H1 (cell line): Measurements from ENCODE around the gene DDOST. TPM values are rescaled to one million over a fixed set of nuclear protein-coding genes. Genes with fewer than 3 reads are reported as not detected.
A peak's percentile ranks its signal among the peaks of the same experiment; 100 is the strongest.

ENCODE experiments used
- CTCF ChIA-PET: fragments of 300-600 bp; sonication (Branson Sonifier 250); formaldehyde crosslinking; loops from one replicate; lab custom pipeline; 2021; ENCODE audit not compliant: partially characterized antibody; lab: Charles Lee
- POLR2A ChIA-PET: fragments of 300-600 bp; sonication (Branson Sonifier 250); formaldehyde crosslinking; loops from one replicate; lab custom pipeline; 2021; ENCODE audit warnings: inconsistent platforms; ENCODE audit not compliant: partially characterized antibody; lab: Charles Lee
- DNase-seq, 2 experiments: peaks; one replicate each; pipeline versions ENCODE4 v3.0.0 to v3.0.0-alpha.2; 2010 to 2022; ENCODE audit warnings: low spot score in 2 of 2, low read depth in 1 of 2, mixed read lengths in 1 of 2
- FAIRE-seq: peaks from 2 replicates; lab custom pipeline; 2011; peaks lifted over from hg19 to GRCh38; lab: Jason Lieb, UNC
- H2AFZ ChIP-seq: 2 replicates; pipeline ENCODE4 v1.8.1; 2012; ENCODE audit warnings: low read length, inconsistent platforms
- H2AK5ac ChIP-seq: 2 replicates; pipeline ENCODE4 v1.6.1; 2013; ENCODE audit warnings: low read depth, low read length
- H2BK120ac ChIP-seq: replicated peaks from 2 replicates; pipeline ENCODE3; 2013; ENCODE audit warnings: low read depth, low read length, inconsistent platforms
- H2BK12ac ChIP-seq: 2 replicates; pipeline ENCODE4 v1.6.1; 2013; ENCODE audit warnings: low read depth, low read length
- H2BK15ac ChIP-seq: 2 replicates; pipeline ENCODE4 v1.6.1; 2013; ENCODE audit warnings: low read length
- H2BK20ac ChIP-seq: 2 replicates; pipeline ENCODE4 v1.6.1; 2013; ENCODE audit warnings: low read length
- H2BK5ac ChIP-seq: 2 replicates; pipeline ENCODE4 v1.6.1; 2013; ENCODE audit warnings: low read depth, low read length
- H3K14ac ChIP-seq: 2 replicates; pipeline ENCODE4 v1.6.1; 2013; ENCODE audit warnings: inconsistent platforms; ENCODE audit not compliant: insufficient read length
- H3K18ac ChIP-seq: 2 replicates; pipeline ENCODE4 v1.6.1; 2013; ENCODE audit warnings: low read length; ENCODE audit errors: extremely low read depth
- H3K23ac ChIP-seq: 2 replicates; pipeline ENCODE4 v1.6.1; 2013; ENCODE audit warnings: inconsistent platforms; ENCODE audit not compliant: insufficient read length
- H3K23me2 ChIP-seq: 2 replicates; pipeline ENCODE4 v1.6.1; 2013; ENCODE audit warnings: low read depth, low read length
- H3K27ac ChIP-seq: 2 replicates; pipeline ENCODE4 v1.6.1; 2011; ENCODE audit warnings: low read depth, low read length, inconsistent platforms
- H3K27me3 ChIP-seq, 4 experiments: replicated peaks in 1 of 4; 1 replicate in 1 of 4; 2 replicates in 3 of 4; pipeline versions ENCODE4 v1.6.1 to v1.8.1; 2011 to 2013; ENCODE audit warnings: low read length in 3 of 4, mild to moderate bottlenecking in 3 of 4, inconsistent platforms in 2 of 4, mixed read lengths in 2 of 4, moderate library complexity in 1 of 4; ENCODE audit not compliant: control insufficient read depth in 3 of 4, insufficient read depth in 3 of 4; ENCODE audit errors: extremely low read depth in 1 of 4
- H3K36me3 ChIP-seq, 4 experiments: 2 replicates each; pipeline versions ENCODE4 v1.6.1 to v1.8.1; 2011 to 2013; ENCODE audit warnings: mild to moderate bottlenecking in 4 of 4, low read length in 3 of 4, moderate library complexity in 2 of 4, control low read depth in 1 of 4, inconsistent platforms in 1 of 4; ENCODE audit not compliant: insufficient read depth in 4 of 4, control insufficient read depth in 2 of 4
- H3K4ac ChIP-seq: replicated peaks from 2 replicates; pipeline ENCODE3; 2013; ENCODE audit warnings: low read length, low read depth, mixed read lengths, inconsistent platforms; ENCODE audit not compliant: insufficient read length
- H3K4me1 ChIP-seq, 4 experiments: replicated peaks in 1 of 4; 1 replicate in 1 of 4; 2 replicates in 3 of 4; pipeline versions ENCODE4 v1.6.1 to v1.8.1; 2011 to 2013; ENCODE audit warnings: low read length in 3 of 4, inconsistent platforms in 2 of 4, mixed read lengths in 1 of 4; ENCODE audit not compliant: insufficient read depth in 4 of 4, control insufficient read depth in 3 of 4
- H3K4me2 ChIP-seq, 2 experiments: 2 replicates each; pipeline versions ENCODE4 v1.6.1 to v1.8.1; 2011 to 2013; ENCODE audit warnings: low read depth in 2 of 2, low read length in 2 of 2, control low read depth in 1 of 2, inconsistent platforms in 1 of 2, mild to moderate bottlenecking in 1 of 2; ENCODE audit not compliant: insufficient read depth in 1 of 2
- H3K4me3 ChIP-seq, 4 experiments: fragments of 200-600, 300-600 bp in 1 of 4; sonication (generic), shearing (Covaris generic), sonication (Bioruptor Twin) in 1 of 4; 2 replicates each; pipeline versions ENCODE4 v1.5.1 to v1.8.1; 2011 to 2016; ENCODE audit warnings: low read length in 4 of 4, low read depth in 3 of 4, control low read depth in 2 of 4, inconsistent platforms in 2 of 4, mild to moderate bottlenecking in 2 of 4, mixed read lengths in 1 of 4, moderate library complexity in 1 of 4; ENCODE audit not compliant: insufficient read depth in 2 of 4; ENCODE audit errors: extremely low read depth in 1 of 4
- H3K56ac ChIP-seq: replicated peaks from 2 replicates; pipeline ENCODE3; 2013; ENCODE audit warnings: low read depth, mild to moderate bottlenecking, mixed read lengths, low read length, inconsistent platforms; ENCODE audit not compliant: insufficient read length
- H3K79me1 ChIP-seq: 2 replicates; pipeline ENCODE4 v1.6.1; 2013; ENCODE audit warnings: low read depth, low read length, control low read depth
- H3K79me2 ChIP-seq, 2 experiments: 2 replicates each; pipeline versions ENCODE4 v1.6.1 to v1.8.1; 2012 to 2013; ENCODE audit warnings: low read length in 2 of 2, mild to moderate bottlenecking in 2 of 2, inconsistent platforms in 1 of 2; ENCODE audit not compliant: insufficient read depth in 2 of 2, control insufficient read depth in 1 of 2
- H3K9ac ChIP-seq, 4 experiments: replicated peaks in 1 of 4; 1 replicate in 1 of 4; 2 replicates in 3 of 4; pipeline versions ENCODE4 v1.6.1 to v1.8.1; 2011 to 2013; ENCODE audit warnings: low read depth in 3 of 4, low read length in 3 of 4, control low read depth in 2 of 4, mild to moderate bottlenecking in 2 of 4, moderate library complexity in 2 of 4, inconsistent platforms in 1 of 4; ENCODE audit errors: extremely low read depth in 1 of 4
- H3K9me3 ChIP-seq, 2 experiments: 2 replicates each; pipeline versions ENCODE4 v1.6.1 to v1.8.1; 2012 to 2013; ENCODE audit warnings: mild to moderate bottlenecking in 2 of 2, moderate library complexity in 2 of 2, control low read depth in 1 of 2, inconsistent platforms in 1 of 2, low read depth in 1 of 2, low read length in 1 of 2, mixed read lengths in 1 of 2; ENCODE audit not compliant: insufficient read depth in 2 of 2
- H4K20me1 ChIP-seq, 2 experiments: replicated peaks in 1 of 2; 2 replicates each; pipeline versions ENCODE3 to v1.8.1; 2011 to 2013; ENCODE audit warnings: inconsistent platforms in 2 of 2, low read length in 2 of 2, mild to moderate bottlenecking in 1 of 2; ENCODE audit not compliant: insufficient read depth in 2 of 2, control insufficient read depth in 1 of 2
- H4K5ac ChIP-seq: 2 replicates; pipeline ENCODE4 v1.6.1; 2013; ENCODE audit warnings: low read length, low read depth, mixed read lengths, inconsistent platforms; ENCODE audit not compliant: insufficient read length
- H4K8ac ChIP-seq: 2 replicates; pipeline ENCODE4 v1.8.0; 2013; ENCODE audit warnings: mild to moderate bottlenecking, moderate library complexity, low read length, inconsistent platforms; ENCODE audit not compliant: insufficient read depth; ENCODE audit errors: extremely low read depth
- H4K91ac ChIP-seq: replicated peaks from 2 replicates; pipeline ENCODE3; 2013; ENCODE audit warnings: low read length, mixed read lengths, inconsistent platforms; ENCODE audit not compliant: insufficient read length
- CREB1 ChIP-seq: IDR thresholded peaks from 2 replicates; pipeline ENCODE4 v1.6.1; 2012; ENCODE audit warnings: inconsistent platforms
- POLR2A ChIP-seq, 2 experiments: IDR thresholded peaks; 1 replicate in 1 of 2; 2 replicates in 1 of 2; pipeline ENCODE4 v1.6.1; 2011; ENCODE audit warnings: low read depth in 2 of 2, low read length in 2 of 2, mild to moderate bottlenecking in 2 of 2; ENCODE audit errors: control extremely low read depth in 1 of 2
- POU5F1 ChIP-seq: IDR thresholded peaks from 2 replicates; pipeline ENCODE4 v1.6.1; 2011; ENCODE audit warnings: low read depth, mild to moderate bottlenecking, low read length, moderate library complexity
- SIRT6 ChIP-seq: IDR thresholded peaks from one replicate; pipeline ENCODE4 v1.7.1; 2012; ENCODE audit warnings: low read length, inconsistent platforms
- TAF7 ChIP-seq: optimal IDR thresholded peaks from 2 replicates; pipeline ENCODE3; 2011; ENCODE audit warnings: low read depth, mild to moderate bottlenecking, inconsistent platforms, low read length, moderate library complexity, borderline replicate concordance
- YY1 ChIP-seq: IDR thresholded peaks from 2 replicates; pipeline ENCODE4 v1.6.1; 2011; ENCODE audit warnings: low read depth, mild to moderate bottlenecking, low read length
- WGBS, 2 experiments: shearing (Covaris generic) in 1 of 2; methylation state at CpG; one replicate each; pipeline versions ENCODE4 v1.1.6 to v1.1.7; 2013 to 2015; ENCODE audit warnings: low lambda C conversion rate in 2 of 2, mixed read lengths in 2 of 2, inconsistent platforms in 1 of 2, low coverage in 1 of 2, missing lambda C conversion rate in 1 of 2; ENCODE audit not compliant: insufficient replicate concordance in 2 of 2, insufficient coverage in 1 of 2, insufficient read length in 1 of 2; ENCODE audit errors: extremely low coverage in 1 of 2, missing lambda C conversion rate in 1 of 2; 5-methylcytosine and 5-hydroxymethylcytosine counted together
- long read RNA-seq, 2 experiments: library from RNA in 1 of 2; library from capped mRNA in 1 of 2; stranded (forward); transcript quantifications; one replicate each; pipeline ENCODE4 v2.0.0, GENCODE V29; 2021; ENCODE audit warnings: inconsistent platforms in 1 of 2
- polyA minus RNA-seq, 3 experiments: library from RNA; depleted of rRNA, polyadenylated mRNA; stranded (reverse); fragments of >200 nt; gene quantifications; 1 replicate in 2 of 3; 2 replicates in 1 of 3; pipeline ENCODE4 v1.2.3, GENCODE V29; 2011
- polyA plus RNA-seq, 7 experiments: library from polyadenylated mRNA; depleted of rRNA in 3 of 7; stranded (reverse) in 5 of 7; unstranded in 2 of 7; fragments of >200 nt in 5 of 7; fragments of 200-250 nt in 2 of 7; gene quantifications; 1 replicate in 5 of 7; 2 replicates in 1 of 7; 4 replicates in 1 of 7; pipeline versions ENCODE4 v1.2.1 to v1.2.3, GENCODE V29; 2011 to 2013; ENCODE audit warnings: missing spikeins in 2 of 7, mixed read lengths in 2 of 7
- total RNA-seq: library from RNA; stranded (reverse); fragmentation: NEBNext Ultra II Directional; extraction: Animal tissue kit (Norgen Biotek cat#: 25700); gene quantifications from 2 replicates; pipeline ENCODE4 v1.2.1, GENCODE V29; 2021
- TF ChIP-seq, protein P1 (sequence below): IDR thresholded peaks from 2 replicates; pipeline ENCODE4 v1.6.1; 2012; ENCODE audit warnings: inconsistent platforms

The DDOST gene
- total RNA-seq (253 and 260 TPM in 2 replicates), polyA plus RNA-seq (2011; rRNA removed) (300 and 336 TPM in 2 replicates), polyA minus RNA-seq (2011; rRNA and poly(A)+ RNA removed) (272 and 301 TPM in 2 replicates)
- 310 TPM for polyA plus RNA-seq (2011; cell fraction: cytosol; rRNA removed)
- polyA plus RNA-seq (2011; cell fraction: nucleus; rRNA removed), result 218 TPM
- polyA plus RNA-seq (2012, experiment 1 of 2), result 199 to 273 TPM (median 262 TPM) in 4 replicates
- polyA plus RNA-seq (2012, experiment 2 of 2), result 359 TPM
- 314 TPM for polyA plus RNA-seq (2013, experiment 1 of 2)
- 341 TPM for polyA plus RNA-seq (2013, experiment 2 of 2)
- polyA minus RNA-seq (2011; cell fraction: cytosol; rRNA and poly(A)+ RNA removed), result 158 TPM
- polyA minus RNA-seq (2011; cell fraction: nucleus; rRNA and poly(A)+ RNA removed), result 100 TPM
- long read RNA-seq, experiment 1, transcript DDOST-202 (11 exons, 2,126 nt), result major isoform, 170 of 304 reads
- long read RNA-seq, experiment 1, partial matches to known transcripts, result 123 of 304 reads
- long read RNA-seq, experiment 1, other reads (novel, unspliced or antisense), result 9 of 304 reads
- long read RNA-seq, experiment 2, transcript DDOST-202 (11 exons, 2,126 nt), result major isoform, 288 of 308 reads
- long read RNA-seq, experiment 2, partial matches to known transcripts, result 7 of 308 reads
- long read RNA-seq, experiment 2, other reads (novel, unspliced or antisense), result 13 of 308 reads

DNA sequence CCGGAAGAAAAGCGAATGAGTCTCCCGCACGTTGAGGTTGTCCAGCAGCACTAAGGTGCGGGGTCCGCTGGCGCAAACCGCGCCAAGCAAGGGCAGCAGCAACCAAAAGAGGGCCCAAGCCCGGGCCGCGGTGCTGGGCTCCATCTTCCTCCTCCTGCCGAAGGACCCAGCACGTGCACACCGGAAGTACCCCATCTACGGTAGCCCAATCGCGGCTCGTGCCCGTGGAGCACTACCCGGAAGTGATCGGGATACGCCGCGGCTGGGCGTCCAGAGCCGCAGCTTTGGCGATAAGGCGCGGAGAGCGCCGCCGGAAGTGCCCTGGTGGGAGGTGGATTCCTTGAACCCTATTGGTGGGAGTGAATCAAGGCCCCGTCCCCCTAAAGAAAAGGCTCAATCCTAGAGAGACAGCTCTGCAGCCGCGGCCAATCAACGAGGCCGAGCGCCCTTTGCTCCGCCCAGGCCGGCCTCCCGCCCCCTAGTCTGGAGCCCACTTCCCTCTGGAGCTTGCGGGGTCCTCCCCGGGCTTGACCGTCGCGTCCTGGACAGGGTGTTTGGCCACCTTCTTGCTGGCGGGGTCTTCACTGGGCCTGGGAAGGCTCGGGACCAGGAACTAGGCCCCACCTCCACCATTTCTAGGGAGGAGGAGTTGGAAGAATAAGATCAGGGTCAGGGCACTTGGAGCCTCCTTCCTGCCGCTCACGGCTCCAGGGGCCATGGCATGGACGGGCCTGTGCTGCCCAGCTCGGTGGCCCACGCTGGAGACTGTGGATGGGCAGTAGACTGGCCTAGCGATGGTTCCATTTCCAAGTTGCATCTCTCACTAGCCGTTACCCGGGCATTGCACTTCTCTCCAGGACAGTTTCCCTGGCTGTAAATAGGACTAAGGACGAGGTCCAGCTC, at the start of gene DDOST:
Gene DDOST, minus strand, starts transcription at position 163 of the 903 bp plus-strand sequence. Its CDS starts 19 bp downstream, at position 144.
- Histone ChIP-seq H2BK5ac (peak within 1 kb of the TSS; percentile 92), H3K9ac (peak within 1 kb of the TSS; percentile 82 to 93 (median 84)), H3K4me1 (peaks cover 0 to 9% (median 4%) of the 10 kb centered on the region in 4 experiments; a peak in 4 of 7 replicates), H3K23ac (no peak within 1 kb of the TSS), H4K20me1 (peaks cover 4 to 10% of the 10 kb centered on the region in 2 experiments), H3K4me2 (peak within 1 kb of the TSS; percentile 75 to 89), H4K8ac (peak within 1 kb of the TSS; percentile 92; the same call in 1 of the 2 replicates), H3K27ac (peak within 1 kb of the TSS; percentile 76), H3K18ac (peak within 1 kb of the TSS; percentile 95), H3K9me3 (no peaks in the 10 kb centered on the region), H3K14ac (no peak within 1 kb of the TSS), H3K27me3 (no peaks in the 10 kb centered on the region), H3K4me3 (peak within 1 kb of the TSS; percentile 88 to 95 (median 91)), H2BK20ac (no peak within 1 kb of the TSS), H3K79me1 (peaks cover 4% of the 10 kb centered on the region), H3K23me2 (peaks cover 12% of the 10 kb centered on the region), H2BK120ac (no peak within 1 kb of the TSS), H3K56ac (peak within 1 kb of the TSS; percentile 49), H4K91ac (peak within 1 kb of the TSS; percentile 82), H3K4ac (peak within 1 kb of the TSS; percentile 66), H3K36me3 (peaks cover 4 to 19% (median 13%) of the 10 kb centered on the region in 4 experiments; a peak in 6 of 8 replicates), H2BK15ac (no peak within 1 kb of the TSS), H2AK5ac (no peak within 1 kb of the TSS), H2AFZ (0 out of 2 replicates have a peak within 1 kb of the TSS, but pooled peaks have one; percentile 54), H3K79me2 (peaks cover 9 to 46% of the 10 kb centered on the region in 2 experiments), H2BK12ac (0 out of 2 replicates have a peak within 1 kb of the TSS, but pooled peaks have one; percentile 29), H4K5ac (peak within 1 kb of the TSS; percentile 71)
- DNase-seq (peak; percentile 95 to 98), FAIRE-seq (peak; percentile 89)
- 4% methylated on average over 57 of the region's 58 CpGs; no CpG with 5 or more reads in 1 of the 2 experiments for WGBS, 2 experiments
- ChIA-PET POLR2A (interaction anchor here (0.6 to 1.8 kb wide), 11 partner anchors 20 to 141 kb away, joined by 3 to 5 read pairs (median 4); partner anchors contain the start of genes FAM43B and HP1BP3), CTCF (interaction anchor here (0.6 to 2.2 kb wide), 8 partner anchors 9 to 231 kb away, joined by 3 to 8 read pairs (median 3); partner anchors contain the start of gene PINK1)
- TF ChIP-seq TAF7 (peak; percentile 50), CREB1 (peak; percentile 24; the same call in 1 of the 2 replicates), POLR2A (IDR thresholded peaks at IDR 0.05; ENCODE audit: control extremely low read depth in 1 of 2, low read depth in 2 of 2, low read length in 2 of 2) (peak in 1 of 2 experiments; percentile 86; a peak in 2 of 3 replicates), POU5F1 (no peak), YY1 (peak; percentile 64; the same call in 1 of the 2 replicates), SIRT6 (no peak)
- TF ChIP-seq, protein P1, sequence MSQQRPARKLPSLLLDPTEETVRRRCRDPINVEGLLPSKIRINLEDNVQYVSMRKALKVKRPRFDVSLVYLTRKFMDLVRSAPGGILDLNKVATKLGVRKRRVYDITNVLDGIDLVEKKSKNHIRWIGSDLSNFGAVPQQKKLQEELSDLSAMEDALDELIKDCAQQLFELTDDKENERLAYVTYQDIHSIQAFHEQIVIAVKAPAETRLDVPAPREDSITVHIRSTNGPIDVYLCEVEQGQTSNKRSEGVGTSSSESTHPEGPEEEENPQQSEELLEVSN, result peak; percentile 31; the same call in 1 of the 2 replicates
